ENCODE measurements around the gene SPTBN1. TPM values are rescaled to one million over a fixed set of nuclear protein-coding genes. Genes with fewer than 3 reads are reported as not detected.

Gene SPTBN1
- total and polyA plus RNA-seq, 5 donors from 2014 or later: 10.0 to 182 (median 19.6) TPM

- no peak for ATAC-seq (ENCODE audit: low read depth in 2 of 2)
- peaks cover 11% of the 10 kb centered on the region for H3K27me3 Mint-ChIP-seq
- H3K36me3 ChIP-seq (ENCODE audit: control insufficient read depth, insufficient read depth, low read length): no peaks in the 10 kb centered on the region
- no peaks in the 10 kb centered on the region for H3K36me3 Mint-ChIP-seq
- H3K27me3 ChIP-seq (ENCODE audit: control insufficient read depth, insufficient read depth, low read length): peaks cover 2% of the 10 kb centered on the region
- no peak overlapping the region for H3K27ac ChIP-seq (ENCODE audit: insufficient read depth, low read length, poor library complexity, severe bottlenecking)
- H3K4me3 Mint-ChIP-seq: no peak overlapping the region
- no peak overlapping the region for H3K27ac Mint-ChIP-seq
- no peaks in the 10 kb centered on the region for H3K4me1 Mint-ChIP-seq
- peaks cover 0 to 3% (median 0%) of the 10 kb centered on the region in 7 donors for H3K9me3 Mint-ChIP-seq
- H3K4me3 ChIP-seq (ENCODE audit: low read depth, low read length): no peak overlapping the region
- H3K9me3 ChIP-seq (ENCODE audit: control insufficient read depth in 2 of 2, low read length in 2 of 2): no peaks in the 10 kb centered on the region
- no peaks in the 10 kb centered on the region for H3K4me1 ChIP-seq (ENCODE audit: control insufficient read depth, insufficient read depth, low read length, poor library complexity, severe bottlenecking)
- DNase-seq: no peak
These were observed 19.2 kb downstream of the SPTBN1 start for GRCh38 chr2:54475285-54475684.

- no peaks in the 10 kb centered on the region for H3K4me1 Mint-ChIP-seq
- Histone ChIP-seq H3K9me3 (ENCODE audit: control insufficient read depth in 2 of 2, low read length in 2 of 2) (no peaks in the 10 kb centered on the region), H3K4me1 (ENCODE audit: control insufficient read depth, insufficient read depth, low read length, poor library complexity, severe bottlenecking) (no peaks in the 10 kb centered on the region), H3K36me3 (ENCODE audit: control insufficient read depth, insufficient read depth, low read length) (no peaks in the 10 kb centered on the region), H3K27ac (ENCODE audit: insufficient read depth, low read length, poor library complexity, severe bottlenecking) (no peak overlapping the region), H3K27me3 (ENCODE audit: control insufficient read depth, insufficient read depth, low read length) (peaks cover 2% of the 10 kb centered on the region), H3K4me3 (ENCODE audit: low read depth, low read length) (no peak overlapping the region)
- no peak overlapping the region for H3K27ac Mint-ChIP-seq
- peaks cover 0 to 3% (median 0%) of the 10 kb centered on the region in 7 donors for H3K9me3 Mint-ChIP-seq
- DNase-seq (no peak), ATAC-seq (ENCODE audit: low read depth in 2 of 2) (no peak)
- H3K36me3 Mint-ChIP-seq: no peaks in the 10 kb centered on the region
- peaks cover 15% of the 10 kb centered on the region for H3K27me3 Mint-ChIP-seq
- H3K4me3 Mint-ChIP-seq: no peak overlapping the region
These were observed 19.8 kb downstream of the SPTBN1 start for GRCh38 chr2:54475919-54476318.

GRCh38 chr2:54476852-54477251 is 20.7 kb downstream of the SPTBN1 start:
- Histone ChIP-seq H3K9me3 (ENCODE audit: control insufficient read depth in 2 of 2, low read length in 2 of 2) (no peaks in the 10 kb centered on the region), H3K27ac (ENCODE audit: insufficient read depth, low read length, poor library complexity, severe bottlenecking) (no peak overlapping the region), H3K36me3 (ENCODE audit: control insufficient read depth, insufficient read depth, low read length) (no peaks in the 10 kb centered on the region), H3K27me3 (ENCODE audit: control insufficient read depth, insufficient read depth, low read length) (peaks cover 2% of the 10 kb centered on the region), H3K4me1 (ENCODE audit: control insufficient read depth, insufficient read depth, low read length, poor library complexity, severe bottlenecking) (no peaks in the 10 kb centered on the region), H3K4me3 (ENCODE audit: low read depth, low read length) (no peak overlapping the region)
- no peak for ATAC-seq (ENCODE audit: low read depth in 2 of 2)
- no peaks in the 10 kb centered on the region for H3K36me3 Mint-ChIP-seq
- H3K4me1 Mint-ChIP-seq: no peaks in the 10 kb centered on the region
- DNase-seq: no peak
- peaks cover 0 to 3% (median 0%) of the 10 kb centered on the region in 7 donors for H3K9me3 Mint-ChIP-seq
- no peak overlapping the region for H3K4me3 Mint-ChIP-seq
- H3K27me3 Mint-ChIP-seq: peaks cover 14% of the 10 kb centered on the region
- H3K27ac Mint-ChIP-seq: no peak overlapping the region

GRCh38 chr2:54477896-54478295 is 21.8 kb downstream of the SPTBN1 start:
- no peaks in the 10 kb centered on the region for H3K4me1 Mint-ChIP-seq
- H3K27me3 Mint-ChIP-seq: peaks cover 14% of the 10 kb centered on the region
- peaks cover 7% of the 10 kb centered on the region for H3K27me3 ChIP-seq (ENCODE audit: control insufficient read depth, insufficient read depth, low read length)
- H3K4me3 ChIP-seq (ENCODE audit: low read depth, low read length): no peak overlapping the region
- H3K36me3 ChIP-seq (ENCODE audit: control insufficient read depth, insufficient read depth, low read length): no peaks in the 10 kb centered on the region
- no peak overlapping the region for H3K27ac Mint-ChIP-seq
- H3K4me3 Mint-ChIP-seq: no peak overlapping the region
- H3K36me3 Mint-ChIP-seq: no peaks in the 10 kb centered on the region
- no peaks in the 10 kb centered on the region for H3K4me1 ChIP-seq (ENCODE audit: control insufficient read depth, insufficient read depth, low read length, poor library complexity, severe bottlenecking)
- DNase-seq: no peak
- H3K9me3 ChIP-seq (ENCODE audit: control insufficient read depth in 2 of 2, low read length in 2 of 2): no peaks in the 10 kb centered on the region
- H3K9me3 Mint-ChIP-seq: peaks cover 0 to 3% (median 0%) of the 10 kb centered on the region in 7 donors
- ATAC-seq (ENCODE audit: low read depth in 2 of 2): no peak
- no peak overlapping the region for H3K27ac ChIP-seq (ENCODE audit: insufficient read depth, low read length, poor library complexity, severe bottlenecking)

- DNase-seq (no peak), ATAC-seq (ENCODE audit: low read depth in 2 of 2) (no peak)
- Histone ChIP-seq H3K27ac (ENCODE audit: insufficient read depth, low read length, poor library complexity, severe bottlenecking) (no peak overlapping the region), H3K36me3 (ENCODE audit: control insufficient read depth, insufficient read depth, low read length) (no peaks in the 10 kb centered on the region), H3K27me3 (ENCODE audit: control insufficient read depth, insufficient read depth, low read length) (peaks cover 7% of the 10 kb centered on the region), H3K9me3 (ENCODE audit: control insufficient read depth in 2 of 2, low read length in 2 of 2) (no peaks in the 10 kb centered on the region), H3K4me3 (ENCODE audit: low read depth, low read length) (no peak overlapping the region), H3K4me1 (ENCODE audit: control insufficient read depth, insufficient read depth, low read length, poor library complexity, severe bottlenecking) (no peaks in the 10 kb centered on the region)
- H3K9me3 Mint-ChIP-seq: peaks cover 0 to 5% (median 0%) of the 10 kb centered on the region in 7 donors
- H3K36me3 Mint-ChIP-seq: no peaks in the 10 kb centered on the region
- H3K4me1 Mint-ChIP-seq: no peaks in the 10 kb centered on the region
- H3K27me3 Mint-ChIP-seq: peaks cover 14% of the 10 kb centered on the region
- H3K4me3 Mint-ChIP-seq: no peak overlapping the region
- no peak overlapping the region for H3K27ac Mint-ChIP-seq
These were observed 22.8 kb downstream of the SPTBN1 start for GRCh38 chr2:54478899-54479298.

- Histone ChIP-seq H3K9me3 (ENCODE audit: control insufficient read depth in 2 of 2, low read length in 2 of 2) (no peaks in the 10 kb centered on the region), H3K27ac (ENCODE audit: insufficient read depth, low read length, poor library complexity, severe bottlenecking) (no peak overlapping the region), H3K27me3 (ENCODE audit: control insufficient read depth, insufficient read depth, low read length) (peaks cover 7% of the 10 kb centered on the region), H3K4me1 (ENCODE audit: control insufficient read depth, insufficient read depth, low read length, poor library complexity, severe bottlenecking) (no peaks in the 10 kb centered on the region), H3K36me3 (ENCODE audit: control insufficient read depth, insufficient read depth, low read length) (no peaks in the 10 kb centered on the region), H3K4me3 (ENCODE audit: low read depth, low read length) (no peak overlapping the region)
- Mint-ChIP-seq H3K27me3 (peaks cover 14% of the 10 kb centered on the region), H3K4me3 (no peak overlapping the region), H3K36me3 (no peaks in the 10 kb centered on the region), H3K27ac (no peak overlapping the region), H3K9me3 (peaks cover 0 to 7% (median 0%) of the 10 kb centered on the region in 7 donors), H3K4me1 (no peaks in the 10 kb centered on the region)
- DNase-seq (no peak), ATAC-seq (ENCODE audit: low read depth in 2 of 2) (no peak)
These were observed 23.3 kb downstream of the SPTBN1 start for GRCh38 chr2:54479424-54479823.

GRCh38 chr2:54480025-54480424 is 23.9 kb downstream of the SPTBN1 start:
- H3K4me3 Mint-ChIP-seq: no peak overlapping the region
- no peaks in the 10 kb centered on the region for H3K36me3 Mint-ChIP-seq
- H3K27ac Mint-ChIP-seq: no peak overlapping the region
- DNase-seq (no peak), ATAC-seq (ENCODE audit: low read depth in 2 of 2) (no peak)
- Histone ChIP-seq H3K4me3 (ENCODE audit: low read depth, low read length) (no peak overlapping the region), H3K36me3 (ENCODE audit: control insufficient read depth, insufficient read depth, low read length) (no peaks in the 10 kb centered on the region), H3K27me3 (ENCODE audit: control insufficient read depth, insufficient read depth, low read length) (peaks cover 7% of the 10 kb centered on the region), H3K9me3 (ENCODE audit: control insufficient read depth in 2 of 2, low read length in 2 of 2) (no peaks in the 10 kb centered on the region), H3K4me1 (ENCODE audit: control insufficient read depth, insufficient read depth, low read length, poor library complexity, severe bottlenecking) (no peaks in the 10 kb centered on the region), H3K27ac (ENCODE audit: insufficient read depth, low read length, poor library complexity, severe bottlenecking) (no peak overlapping the region)
- H3K9me3 Mint-ChIP-seq: peaks cover 0 to 10% (median 0%) of the 10 kb centered on the region in 7 donors
- no peaks in the 10 kb centered on the region for H3K4me1 Mint-ChIP-seq
- peaks cover 14% of the 10 kb centered on the region for H3K27me3 Mint-ChIP-seq

- ATAC-seq (ENCODE audit: low read depth in 2 of 2) (no peak), DNase-seq (no peak)
- Mint-ChIP-seq H3K36me3 (no peaks in the 10 kb centered on the region), H3K4me1 (no peaks in the 10 kb centered on the region), H3K27me3 (peaks cover 14% of the 10 kb centered on the region), H3K9me3 (peaks cover 0 to 10% (median 0%) of the 10 kb centered on the region in 7 donors), H3K4me3 (no peak overlapping the region), H3K27ac (no peak overlapping the region)
- Histone ChIP-seq H3K27ac (ENCODE audit: insufficient read depth, low read length, poor library complexity, severe bottlenecking) (no peak overlapping the region), H3K4me3 (ENCODE audit: low read depth, low read length) (no peak overlapping the region), H3K36me3 (ENCODE audit: control insufficient read depth, insufficient read depth, low read length) (no peaks in the 10 kb centered on the region), H3K9me3 (ENCODE audit: control insufficient read depth in 2 of 2, low read length in 2 of 2) (no peaks in the 10 kb centered on the region), H3K27me3 (ENCODE audit: control insufficient read depth, insufficient read depth, low read length) (peaks cover 7% of the 10 kb centered on the region), H3K4me1 (ENCODE audit: control insufficient read depth, insufficient read depth, low read length, poor library complexity, severe bottlenecking) (no peaks in the 10 kb centered on the region)
These were observed 25.6 kb downstream of the SPTBN1 start for GRCh38 chr2:54481686-54482085.

Data from CD4-positive, CD25-positive, alpha-beta regulatory T cell (primary cell).